HCT116 (cell line): ENCODE results near the gene LRBA.

Experiments
- CEBPB ChIP-seq: IDR thresholded peaks from 2 replicates; pipeline ENCODE4 v1.6.1; 2012; ENCODE audit warnings: low read depth
- CTCF ChIP-seq, 3 experiments: fragments of 200-600 bp in 1 of 3; sonication (generic) in 1 of 3; IDR thresholded peaks in 2 of 3; conservative IDR thresholded peaks in 1 of 3; 2 replicates each; pipeline ENCODE4 v1.5.1; 2012 to 2017; ENCODE audit warnings: low read depth in 2 of 3, low read length in 2 of 3, antibody characterized with exemption in 1 of 3, borderline replicate concordance in 1 of 3, control low read depth in 1 of 3, mild to moderate bottlenecking in 1 of 3, mixed read lengths in 1 of 3, mixed run types in 1 of 3, moderate library complexity in 1 of 3; ENCODE audit not compliant: insufficient read depth in 1 of 3
- EZH2 ChIP-seq: fragments of 200-600 bp; sonication (generic); IDR thresholded peaks from 2 replicates; pipeline ENCODE4 v1.6.1; 2017; ENCODE audit warnings: antibody characterized with exemption, mixed run types
- EZH2phosphoT487 ChIP-seq: fragments of 200-600 bp; IDR thresholded peaks from 2 replicates; pipeline ENCODE4 v1.6.1; 2018; ENCODE audit warnings: antibody characterized with exemption, borderline replicate concordance
- MAX ChIP-seq: IDR thresholded peaks from 2 replicates; pipeline ENCODE4 v1.6.1; 2012
- POLR2AphosphoS5 ChIP-seq: IDR thresholded peaks from 2 replicates; pipeline ENCODE4 v1.6.1; 2011; ENCODE audit warnings: mild to moderate bottlenecking, low read depth, low read length, moderate library complexity
- RAD21 ChIP-seq: IDR thresholded peaks from 2 replicates; pipeline ENCODE4 v1.6.1; 2012; ENCODE audit warnings: low read depth, mild to moderate bottlenecking
- SIN3A ChIP-seq: IDR thresholded peaks from 2 replicates; pipeline ENCODE4 v1.6.1; 2012; ENCODE audit warnings: low read depth

- TF ChIP-seq CTCF (IDR thresholded peaks at IDR 0.05 in 2 of 3, conservative IDR thresholded peaks at IDR 0.05 in 1 of 3; ENCODE audit: borderline replicate concordance in 1 of 3, insufficient read depth in 1 of 3, low read depth in 2 of 3, low read length in 2 of 3) (no peak), EZH2 (no peak), POLR2AphosphoS5 (no peak), RAD21 (no peak), SIN3A (no peak), EZH2phosphoT487 (no peak), CEBPB (no peak), MAX (no peak)
Measured at GRCh38 chr4:150336676-150337412, 678.2 kb downstream of the LRBA start.
